ENCODE results near the gene CEBPA. TPM values are rescaled to one million over a fixed set of nuclear protein-coding genes. Genes with fewer than 3 reads are reported as not detected.

The CEBPA gene
- total and polyA plus RNA-seq, 4 donors, result 32.9 to 112 (median 82.7) TPM

DNA sequence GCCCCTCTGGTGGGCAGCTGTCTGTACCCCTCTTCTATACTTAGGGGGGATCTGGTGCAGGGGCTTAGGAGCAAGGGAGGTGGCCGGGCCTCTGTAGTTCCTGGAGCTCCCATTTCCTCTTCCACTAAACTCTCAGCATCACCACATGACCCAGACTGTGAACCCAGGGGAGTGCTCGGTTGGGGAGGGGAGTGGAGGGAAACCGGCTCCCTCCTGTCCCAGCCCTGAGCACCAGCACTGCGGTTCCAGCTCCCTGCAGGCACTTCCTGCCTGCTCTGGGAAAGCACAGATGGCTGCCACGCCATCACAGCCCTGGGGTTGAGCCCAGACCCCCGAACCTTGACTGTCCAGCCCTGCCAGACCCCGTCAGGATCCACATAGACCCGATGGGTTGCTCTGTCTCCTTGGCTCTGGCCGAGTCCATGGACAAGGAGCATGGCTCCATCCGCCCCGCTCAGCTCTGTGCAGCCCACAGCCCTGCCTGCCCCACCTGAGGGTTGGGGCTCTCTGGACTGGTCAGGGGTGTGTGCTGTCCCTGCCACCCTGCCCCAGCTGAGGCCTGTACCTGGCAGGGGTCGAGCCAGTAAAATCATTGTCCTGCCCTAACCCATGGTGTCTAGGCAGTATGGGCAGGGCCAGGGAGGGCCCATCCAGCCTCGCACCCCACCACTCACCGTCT lies 40.7 kb downstream of the CEBPA start:
- Histone ChIP-seq H3K9ac (ENCODE audit: low read depth in 1 of 2, low read length in 2 of 2) (no peak overlapping the region), H3K9me3 (ENCODE audit: control insufficient read depth in 4 of 4, low read length in 3 of 4) (no peaks in the 10 kb centered on the region), H3K4me3 (ENCODE audit: low read depth in 1 of 3, low read length in 3 of 3) (no peak overlapping the region), H3K27me3 (ENCODE audit: control insufficient read depth in 4 of 4, insufficient read depth in 4 of 4, low read length in 3 of 4) (no peaks in the 10 kb centered on the region), H3K36me3 (ENCODE audit: control insufficient read depth in 4 of 4, insufficient read depth in 3 of 4, low read depth in 1 of 4, low read length in 3 of 4) (no peaks in the 10 kb centered on the region), H3K27ac (ENCODE audit: low read depth in 1 of 2, low read length in 2 of 2) (no peak overlapping the region), H3K4me1 (ENCODE audit: control insufficient read depth in 4 of 4, insufficient read depth in 4 of 4, low read length in 3 of 4) (peaks cover 0 to 6% (median 3%) of the 10 kb centered on the region in 4 donors)
- TF ChIP-seq, protein P1, sequence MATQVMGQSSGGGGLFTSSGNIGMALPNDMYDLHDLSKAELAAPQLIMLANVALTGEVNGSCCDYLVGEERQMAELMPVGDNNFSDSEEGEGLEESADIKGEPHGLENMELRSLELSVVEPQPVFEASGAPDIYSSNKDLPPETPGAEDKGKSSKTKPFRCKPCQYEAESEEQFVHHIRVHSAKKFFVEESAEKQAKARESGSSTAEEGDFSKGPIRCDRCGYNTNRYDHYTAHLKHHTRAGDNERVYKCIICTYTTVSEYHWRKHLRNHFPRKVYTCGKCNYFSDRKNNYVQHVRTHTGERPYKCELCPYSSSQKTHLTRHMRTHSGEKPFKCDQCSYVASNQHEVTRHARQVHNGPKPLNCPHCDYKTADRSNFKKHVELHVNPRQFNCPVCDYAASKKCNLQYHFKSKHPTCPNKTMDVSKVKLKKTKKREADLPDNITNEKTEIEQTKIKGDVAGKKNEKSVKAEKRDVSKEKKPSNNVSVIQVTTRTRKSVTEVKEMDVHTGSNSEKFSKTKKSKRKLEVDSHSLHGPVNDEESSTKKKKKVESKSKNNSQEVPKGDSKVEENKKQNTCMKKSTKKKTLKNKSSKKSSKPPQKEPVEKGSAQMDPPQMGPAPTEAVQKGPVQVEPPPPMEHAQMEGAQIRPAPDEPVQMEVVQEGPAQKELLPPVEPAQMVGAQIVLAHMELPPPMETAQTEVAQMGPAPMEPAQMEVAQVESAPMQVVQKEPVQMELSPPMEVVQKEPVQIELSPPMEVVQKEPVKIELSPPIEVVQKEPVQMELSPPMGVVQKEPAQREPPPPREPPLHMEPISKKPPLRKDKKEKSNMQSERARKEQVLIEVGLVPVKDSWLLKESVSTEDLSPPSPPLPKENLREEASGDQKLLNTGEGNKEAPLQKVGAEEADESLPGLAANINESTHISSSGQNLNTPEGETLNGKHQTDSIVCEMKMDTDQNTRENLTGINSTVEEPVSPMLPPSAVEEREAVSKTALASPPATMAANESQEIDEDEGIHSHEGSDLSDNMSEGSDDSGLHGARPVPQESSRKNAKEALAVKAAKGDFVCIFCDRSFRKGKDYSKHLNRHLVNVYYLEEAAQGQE (IDR thresholded peaks at IDR 0.05), result no peak
- TF ChIP-seq, protein P2, sequence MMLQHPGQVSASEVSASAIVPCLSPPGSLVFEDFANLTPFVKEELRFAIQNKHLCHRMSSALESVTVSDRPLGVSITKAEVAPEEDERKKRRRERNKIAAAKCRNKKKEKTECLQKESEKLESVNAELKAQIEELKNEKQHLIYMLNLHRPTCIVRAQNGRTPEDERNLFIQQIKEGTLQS (IDR thresholded peaks at IDR 0.05), result no peak
- TF ChIP-seq HNF4G (IDR thresholded peaks at IDR 0.05) (no peak), JUND (IDR thresholded peaks at IDR 0.05) (no peak), RXRA (IDR thresholded peaks at IDR 0.05) (no peak), EGR1 (IDR thresholded peaks at IDR 0.05; ENCODE audit: low read depth in 2 of 2) (no peak)
- TF ChIP-seq, protein P3, sequence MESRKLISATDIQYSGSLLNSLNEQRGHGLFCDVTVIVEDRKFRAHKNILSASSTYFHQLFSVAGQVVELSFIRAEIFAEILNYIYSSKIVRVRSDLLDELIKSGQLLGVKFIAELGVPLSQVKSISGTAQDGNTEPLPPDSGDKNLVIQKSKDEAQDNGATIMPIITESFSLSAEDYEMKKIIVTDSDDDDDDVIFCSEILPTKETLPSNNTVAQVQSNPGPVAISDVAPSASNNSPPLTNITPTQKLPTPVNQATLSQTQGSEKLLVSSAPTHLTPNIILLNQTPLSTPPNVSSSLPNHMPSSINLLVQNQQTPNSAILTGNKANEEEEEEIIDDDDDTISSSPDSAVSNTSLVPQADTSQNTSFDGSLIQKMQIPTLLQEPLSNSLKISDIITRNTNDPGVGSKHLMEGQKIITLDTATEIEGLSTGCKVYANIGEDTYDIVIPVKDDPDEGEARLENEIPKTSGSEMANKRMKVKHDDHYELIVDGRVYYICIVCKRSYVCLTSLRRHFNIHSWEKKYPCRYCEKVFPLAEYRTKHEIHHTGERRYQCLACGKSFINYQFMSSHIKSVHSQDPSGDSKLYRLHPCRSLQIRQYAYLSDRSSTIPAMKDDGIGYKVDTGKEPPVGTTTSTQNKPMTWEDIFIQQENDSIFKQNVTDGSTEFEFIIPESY (IDR thresholded peaks at IDR 0.05), result no peak
- TF ChIP-seq, protein P4, sequence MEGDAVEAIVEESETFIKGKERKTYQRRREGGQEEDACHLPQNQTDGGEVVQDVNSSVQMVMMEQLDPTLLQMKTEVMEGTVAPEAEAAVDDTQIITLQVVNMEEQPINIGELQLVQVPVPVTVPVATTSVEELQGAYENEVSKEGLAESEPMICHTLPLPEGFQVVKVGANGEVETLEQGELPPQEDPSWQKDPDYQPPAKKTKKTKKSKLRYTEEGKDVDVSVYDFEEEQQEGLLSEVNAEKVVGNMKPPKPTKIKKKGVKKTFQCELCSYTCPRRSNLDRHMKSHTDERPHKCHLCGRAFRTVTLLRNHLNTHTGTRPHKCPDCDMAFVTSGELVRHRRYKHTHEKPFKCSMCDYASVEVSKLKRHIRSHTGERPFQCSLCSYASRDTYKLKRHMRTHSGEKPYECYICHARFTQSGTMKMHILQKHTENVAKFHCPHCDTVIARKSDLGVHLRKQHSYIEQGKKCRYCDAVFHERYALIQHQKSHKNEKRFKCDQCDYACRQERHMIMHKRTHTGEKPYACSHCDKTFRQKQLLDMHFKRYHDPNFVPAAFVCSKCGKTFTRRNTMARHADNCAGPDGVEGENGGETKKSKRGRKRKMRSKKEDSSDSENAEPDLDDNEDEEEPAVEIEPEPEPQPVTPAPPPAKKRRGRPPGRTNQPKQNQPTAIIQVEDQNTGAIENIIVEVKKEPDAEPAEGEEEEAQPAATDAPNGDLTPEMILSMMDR (IDR thresholded peaks at IDR 0.05; ENCODE audit: low read depth, low read length, missing input control), result no peak
- TF ChIP-seq, protein P5, sequence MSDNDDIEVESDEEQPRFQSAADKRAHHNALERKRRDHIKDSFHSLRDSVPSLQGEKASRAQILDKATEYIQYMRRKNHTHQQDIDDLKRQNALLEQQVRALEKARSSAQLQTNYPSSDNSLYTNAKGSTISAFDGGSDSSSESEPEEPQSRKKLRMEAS (IDR thresholded peaks at IDR 0.05), result no peak
- DNase-seq (ENCODE audit: low spot score), result no peak
- 84% methylated on average over 14 of the region's 14 CpGs for WGBS

DNA sequence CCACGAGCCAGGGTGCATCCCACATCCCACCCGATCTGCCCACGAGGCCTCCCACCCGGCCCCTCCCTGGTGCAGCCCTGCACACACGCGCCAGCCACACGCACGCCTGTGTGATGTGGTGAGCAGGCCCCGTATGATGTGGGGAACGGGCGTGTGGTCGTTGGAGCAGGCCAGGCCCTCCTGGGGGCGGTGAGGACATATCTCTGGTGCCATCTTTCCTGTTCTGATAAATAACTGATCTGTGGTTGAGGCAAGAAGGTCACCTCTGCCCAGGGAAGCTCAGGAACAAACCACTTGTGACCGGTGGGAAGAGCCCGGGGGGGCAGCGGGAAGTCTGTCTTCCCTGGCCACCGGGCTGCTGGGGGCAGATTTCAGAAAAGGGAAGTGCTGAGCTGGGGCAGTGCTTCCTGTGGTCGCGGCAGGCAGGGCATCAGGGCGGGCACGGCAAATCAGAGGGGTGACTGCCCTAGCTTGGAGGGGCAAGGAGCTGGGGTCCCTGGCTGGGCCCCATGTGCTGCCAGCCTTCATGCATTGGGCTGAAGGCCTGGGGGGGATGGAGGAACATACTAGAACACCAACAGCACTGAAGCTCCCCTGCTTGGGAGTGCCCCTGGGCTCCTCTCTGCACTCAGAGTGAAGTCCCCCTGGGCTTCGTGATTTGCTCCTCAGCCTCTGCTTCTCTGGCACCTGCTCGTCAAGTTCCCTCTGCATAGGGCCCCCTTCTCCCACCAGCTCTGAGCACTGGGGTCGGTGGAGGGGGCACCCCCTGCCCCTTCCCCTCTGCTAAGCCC lies 41.5 kb downstream of the CEBPA start:
- WGBS, result 72% methylated on average over 24 of the region's 24 CpGs
- H3K36me3 ChIP-seq (ENCODE audit: control insufficient read depth in 4 of 4, insufficient read depth in 3 of 4, low read depth in 1 of 4, low read length in 3 of 4), result no peaks in the 10 kb centered on the region
- H3K27ac ChIP-seq (ENCODE audit: low read depth in 1 of 2, low read length in 2 of 2), result no peak overlapping the region
- no peaks in the 10 kb centered on the region for H3K27me3 ChIP-seq (ENCODE audit: control insufficient read depth in 4 of 4, insufficient read depth in 4 of 4, low read length in 3 of 4)
- H3K9me3 ChIP-seq (ENCODE audit: control insufficient read depth in 4 of 4, low read length in 3 of 4), result no peaks in the 10 kb centered on the region
- no peak overlapping the region for H3K4me3 ChIP-seq (ENCODE audit: low read depth in 1 of 3, low read length in 3 of 3)
- H3K4me1 ChIP-seq (ENCODE audit: control insufficient read depth in 4 of 4, insufficient read depth in 4 of 4, low read length in 3 of 4), result peaks cover 0 to 6% (median 3%) of the 10 kb centered on the region in 4 donors
- H3K9ac ChIP-seq (ENCODE audit: low read depth in 1 of 2, low read length in 2 of 2), result no peak overlapping the region
- DNase-seq (ENCODE audit: low spot score), result no peak
- TF ChIP-seq, protein P5 (IDR thresholded peaks at IDR 0.05), result no peak
- TF ChIP-seq, protein P3 (IDR thresholded peaks at IDR 0.05), result no peak
- no peak for TF ChIP-seq JUND (IDR thresholded peaks at IDR 0.05)
- no peak for TF ChIP-seq HNF4A (conservative IDR thresholded peaks at IDR 0.05)
- TF ChIP-seq SP1 (IDR thresholded peaks at IDR 0.05), result no peak
- TF ChIP-seq GABPA (IDR thresholded peaks at IDR 0.05 in 1 of 2, conservative IDR thresholded peaks at IDR 0.05 in 1 of 2), result no peak
- TF ChIP-seq, protein P1 (IDR thresholded peaks at IDR 0.05), result no peak
- no peak for TF ChIP-seq YY1 (IDR thresholded peaks at IDR 0.05)
- TF ChIP-seq RAD21 (IDR thresholded peaks at IDR 0.05), result no peak
- TF ChIP-seq FOXA1 (IDR thresholded peaks at IDR 0.05), result no peak

All from liver (tissue), 9 donors.